Upper lobe of left lung (tissue), 6 donors: ENCODE data around the gene TNFRSF12A. TPM values are rescaled to one million over a fixed set of nuclear protein-coding genes. Genes with fewer than 3 reads are reported as not detected.

Experiments
- ATAC-seq, 2 donors: fragments of 200-7000 bp; cut with Tn5 transposase; one replicate each; pipeline ENCODE4 v1.9.1; 2022; ENCODE audit warnings: mild to moderate bottlenecking in 2 of 2, moderate library complexity in 2 of 2; ENCODE audit not compliant: low FRiP score in 2 of 2
- DNase-seq, 2 donors: peaks; one replicate each; pipeline ENCODE4 v3.0.0-alpha.2; 2019 to 2020
- H3K27ac ChIP-seq, 4 donors: fragments of 200-600 bp; sonication (generic); one replicate each; pipeline ENCODE4 v1.5.1; 2016 to 2019
- H3K27me3 ChIP-seq, 4 donors: fragments of 200-600 bp; sonication (generic); one replicate each; pipeline ENCODE4 v1.5.1; 2017 to 2019
- H3K36me3 ChIP-seq, 4 donors: fragments of 200-600 bp; sonication (generic); one replicate each; pipeline ENCODE4 v1.5.1; 2016 to 2019
- H3K4me1 ChIP-seq, 4 donors: fragments of 200-600 bp; sonication (generic); one replicate each; pipeline ENCODE4 v1.5.1; 2018 to 2019
- H3K4me3 ChIP-seq, 4 donors: fragments of 200-600 bp; sonication (generic); one replicate each; pipeline ENCODE4 v1.5.1; 2017 to 2019; ENCODE audit warnings: mild to moderate bottlenecking in 2 of 4, moderate library complexity in 1 of 4
- H3K9me3 ChIP-seq, 4 donors: fragments of 200-600 bp; sonication (generic); one replicate each; pipeline ENCODE4 v1.5.1; 2018 to 2019
- CTCF ChIP-seq, 6 experiments: fragments of 450-650 bp in 4 of 6; fragments of 200-600 bp in 2 of 6; sonication (generic) in 2 of 6; IDR thresholded peaks; one replicate each; pipeline ENCODE4 v1.5.1; 2016 to 2019; ENCODE audit warnings: antibody characterized with exemption in 6 of 6
- EP300 ChIP-seq, 4 donors: sonication (generic); formaldehyde crosslinking; IDR thresholded peaks; one replicate each; pipeline ENCODE4 v1.5.1; 2017; ENCODE audit warnings: antibody characterized with exemption in 4 of 4, control low read depth in 2 of 4
- POLR2A ChIP-seq, 4 donors: fragments of 450-650 bp; IDR thresholded peaks; one replicate each; pipeline ENCODE4 v1.5.1; 2016 to 2017; ENCODE audit warnings: antibody characterized with exemption in 4 of 4, mild to moderate bottlenecking in 2 of 4
- POLR2AphosphoS5 ChIP-seq, 2 donors: sonication (generic); formaldehyde crosslinking; IDR thresholded peaks; one replicate each; pipeline ENCODE4 v1.5.1; 2017; ENCODE audit warnings: antibody characterized with exemption in 2 of 2
- WGBS, 2 donors: methylation state at CpG; one replicate each; pipeline ENCODE4 v1.1.5; 2017 to 2018; 5-methylcytosine and 5-hydroxymethylcytosine counted together
- total RNA-seq, 6 donors: library from RNA; depleted of rRNA in 4 of 6; stranded (reverse); fragments of >200 nt in 4 of 6; gene quantifications; one replicate each; pipeline versions ENCODE4 v1.1.0 to v1.2.1, GENCODE V29; 2016 to 2021
- donor health status: DM: no; HTN: no; CAD: no; lungs with moderate emphysema.
- donor health status: DM: no; HTN: yes; CAD: no; lungs with severe emphysema.

The TNFRSF12A gene
- total RNA-seq, 6 donors from 2014 or later: 37.7 to 431 (median 76.5) TPM

GRCh38 chr16:3028716-3029319 is 8.7 kb downstream of the TNFRSF12A start:
- Histone ChIP-seq H3K36me3 (peaks cover 3 to 22% (median 18%) of the 10 kb centered on the region in 4 donors), H3K27me3 (peaks cover 0 to 15% (median 9%) of the 10 kb centered on the region in 4 donors), H3K27ac (no peak overlapping the region), H3K9me3 (no peaks in the 10 kb centered on the region), H3K4me1 (peaks cover 16 to 41% (median 31%) of the 10 kb centered on the region in 4 donors), H3K4me3 (no peak overlapping the region)
- ATAC-seq: no peak
- no peak for TF ChIP-seq POLR2AphosphoS5 (IDR thresholded peaks at IDR 0.05)
- TF ChIP-seq POLR2A (IDR thresholded peaks at IDR 0.05): no peak
- TF ChIP-seq CTCF (IDR thresholded peaks at IDR 0.05): no peak
- TF ChIP-seq EP300 (IDR thresholded peaks at IDR 0.05): no peak
- 51 to 52% methylated on average over 5 to 15 of the region's 15 CpGs for WGBS, 2 donors
- no peak for DNase-seq

GRCh38 chr16:3029491-3030221 is 9.5 kb downstream of the TNFRSF12A start:
- peaks cover 0 to 15% (median 9%) of the 10 kb centered on the region in 4 donors for H3K27me3 ChIP-seq
- TF ChIP-seq POLR2A (IDR thresholded peaks at IDR 0.05) (no peak), CTCF (IDR thresholded peaks at IDR 0.05) (no peak)
- WGBS, 2 donors: 23 to 28% methylated on average over 17 to 46 of the region's 59 CpGs
- H3K36me3 ChIP-seq: peaks cover 3 to 22% (median 18%) of the 10 kb centered on the region in 4 donors
- H3K9me3 ChIP-seq: no peaks in the 10 kb centered on the region
- DNase-seq (peak in 1 of 2 donors; percentile 88), ATAC-seq (peak in 1 of 2 donors; percentile 48)
- no peak overlapping the region for H3K27ac ChIP-seq
- H3K4me1 ChIP-seq: peaks cover 16 to 36% (median 26%) of the 10 kb centered on the region in 4 donors
- peak overlapping the region in 2 of 4 donors; percentile 6 to 22 for H3K4me3 ChIP-seq

GRCh38 chr16:3030222-3031212 is 10.3 kb downstream of the TNFRSF12A start:
- Histone ChIP-seq H3K27ac (no peak overlapping the region), H3K36me3 (peaks cover 3 to 22% (median 18%) of the 10 kb centered on the region in 4 donors), H3K9me3 (no peaks in the 10 kb centered on the region), H3K4me1 (peaks cover 10 to 32% (median 24%) of the 10 kb centered on the region in 4 donors), H3K4me3 (no peak overlapping the region), H3K27me3 (peaks cover 0 to 17% (median 14%) of the 10 kb centered on the region in 4 donors)
- ATAC-seq (no peak), DNase-seq (peak in 1 of 2 donors; percentile 81)
- TF ChIP-seq EP300 (IDR thresholded peaks at IDR 0.05): no peak
- no peak for TF ChIP-seq POLR2AphosphoS5 (IDR thresholded peaks at IDR 0.05)
- TF ChIP-seq POLR2A (IDR thresholded peaks at IDR 0.05): no peak
- TF ChIP-seq CTCF (IDR thresholded peaks at IDR 0.05): no peak
- WGBS, 2 donors: 78 to 83% methylated on average over 23 to 33 of the region's 33 CpGs

- Histone ChIP-seq H3K27me3 (peaks cover 4 to 33% (median 27%) of the 10 kb centered on the region in 4 donors), H3K36me3 (peaks cover 0 to 3% (median 0%) of the 10 kb centered on the region in 4 donors), H3K9me3 (no peaks in the 10 kb centered on the region), H3K27ac (no peak overlapping the region), H3K4me3 (no peak overlapping the region), H3K4me1 (peaks cover 17 to 48% (median 35%) of the 10 kb centered on the region in 4 donors)
- TF ChIP-seq POLR2A (IDR thresholded peaks at IDR 0.05) (no peak), CTCF (IDR thresholded peaks at IDR 0.05) (no peak), POLR2AphosphoS5 (IDR thresholded peaks at IDR 0.05) (no peak), EP300 (IDR thresholded peaks at IDR 0.05) (no peak)
- 31 to 32% methylated on average over 7 of the region's 7 CpGs for WGBS, 2 donors
- ATAC-seq: no peak
- DNase-seq: no peak
Measured at GRCh38 chr16:3032624-3033023, 12.5 kb downstream of the TNFRSF12A start.
